Eye (tissue), 1 donor: ENCODE measurements around the gene PTPRG.
A peak's percentile ranks its signal among the peaks of the same experiment; 100 is the strongest.

Experiments used
- DNase-seq: peaks from one replicate; pipeline ENCODE4 v3.0.0-alpha.2; 2015

Gene PTPRG

DNA sequence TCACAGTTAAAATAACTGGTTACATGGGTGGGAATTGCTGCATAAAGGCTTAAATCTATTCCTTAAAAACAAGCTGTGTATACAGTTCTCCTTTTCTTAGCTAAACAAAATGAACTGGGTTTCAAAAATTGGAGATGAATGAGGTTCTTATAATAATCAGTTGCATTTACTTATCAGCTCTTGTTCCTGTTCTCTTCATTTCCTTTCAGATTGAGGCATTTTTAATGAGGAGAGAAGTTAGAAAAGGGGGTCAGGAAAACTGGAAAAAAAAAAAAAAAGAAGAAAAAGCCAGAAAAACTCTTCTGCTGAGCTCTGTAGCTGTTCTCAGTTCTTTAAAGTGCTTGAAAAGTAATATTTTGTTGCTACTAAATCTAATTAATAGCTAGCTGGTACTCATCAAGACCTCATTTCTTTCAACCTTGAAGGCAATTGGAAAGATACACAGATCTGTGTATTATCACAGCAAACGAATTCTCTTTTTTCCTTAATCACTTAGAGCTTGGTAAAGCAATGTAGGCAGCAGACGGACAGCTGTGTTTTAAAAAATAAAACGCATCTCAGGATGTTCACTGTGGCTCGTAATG lies 32.2 kb downstream of the PTPRG start:
- peak; percentile 30 for DNase-seq

DNA sequence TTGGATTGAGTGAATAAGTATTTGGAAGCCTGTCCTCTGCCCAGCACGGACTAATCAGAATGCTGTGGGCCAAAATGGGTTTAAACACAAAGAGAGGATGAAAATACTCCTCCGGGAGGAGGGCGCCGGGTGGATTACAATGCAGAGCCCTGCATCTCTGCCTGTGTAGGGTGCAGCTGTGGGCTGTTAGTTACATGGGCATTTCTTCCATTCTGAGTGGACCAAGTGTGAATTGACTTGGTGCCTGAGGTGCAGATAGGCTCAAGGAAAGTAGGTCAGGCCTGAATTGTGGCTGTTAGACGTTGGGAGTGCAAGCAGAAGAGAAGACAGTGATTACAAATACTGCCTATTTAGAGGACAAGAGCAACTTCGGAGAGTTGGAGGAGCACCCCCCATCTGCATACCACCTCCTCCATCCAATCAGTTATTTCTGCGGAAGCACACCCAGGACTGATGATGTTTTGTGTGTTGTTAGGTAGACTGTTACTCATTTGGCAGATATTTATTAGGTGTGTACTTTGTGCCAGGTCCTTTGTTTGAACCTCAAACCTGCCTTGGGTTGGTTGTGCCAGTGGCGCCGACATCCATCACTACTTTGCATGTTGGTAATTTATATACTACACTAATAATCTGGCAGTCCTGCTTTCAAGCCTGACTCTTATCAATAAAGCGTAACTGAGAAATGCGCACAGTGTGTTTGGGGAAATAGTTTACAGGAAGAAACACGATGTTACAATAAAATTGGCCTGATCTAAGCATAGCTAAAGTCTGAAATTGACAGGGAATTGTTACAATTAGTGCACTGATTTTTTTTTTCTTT lies 33.0 kb downstream of the PTPRG start:
- peak; percentile 60 for DNase-seq

DNA sequence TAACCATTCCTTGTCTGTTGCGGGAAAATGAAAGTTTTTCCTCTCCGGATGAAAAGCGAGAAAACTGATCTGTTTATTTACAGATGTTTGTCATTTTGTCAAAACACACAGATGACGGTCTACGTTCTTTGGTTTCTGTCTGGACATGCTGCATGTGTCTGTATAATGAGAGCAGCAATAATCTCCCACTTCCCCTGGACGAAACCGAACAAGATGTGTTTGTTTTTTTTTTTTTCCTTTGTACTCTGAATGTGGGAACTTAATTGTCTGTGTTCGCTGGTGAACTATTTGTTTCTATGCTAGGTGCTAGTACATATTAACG lies 33.6 kb downstream of the PTPRG start:
- DNase-seq = peak; percentile 37

DNA sequence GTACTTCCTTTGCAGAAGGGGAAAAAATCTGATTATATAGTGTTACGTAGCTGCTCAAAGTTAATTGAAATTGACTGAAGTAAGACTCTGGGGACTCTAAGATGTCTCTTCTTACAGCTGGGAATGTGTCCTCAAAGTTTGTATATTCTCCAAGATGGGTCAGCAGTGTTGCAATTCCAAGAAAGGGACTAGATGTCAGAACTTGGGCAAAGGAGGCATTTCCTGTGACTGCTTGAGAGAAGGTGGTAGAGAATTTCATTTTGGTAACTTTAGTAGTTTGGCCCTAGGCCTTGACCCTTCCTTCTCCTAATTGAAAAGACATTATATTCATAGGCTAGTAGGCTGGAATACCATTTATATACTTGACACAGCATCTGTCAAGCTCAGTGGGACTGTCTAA lies 33.9 kb downstream of the PTPRG start:
- DNase-seq = no peak

DNA sequence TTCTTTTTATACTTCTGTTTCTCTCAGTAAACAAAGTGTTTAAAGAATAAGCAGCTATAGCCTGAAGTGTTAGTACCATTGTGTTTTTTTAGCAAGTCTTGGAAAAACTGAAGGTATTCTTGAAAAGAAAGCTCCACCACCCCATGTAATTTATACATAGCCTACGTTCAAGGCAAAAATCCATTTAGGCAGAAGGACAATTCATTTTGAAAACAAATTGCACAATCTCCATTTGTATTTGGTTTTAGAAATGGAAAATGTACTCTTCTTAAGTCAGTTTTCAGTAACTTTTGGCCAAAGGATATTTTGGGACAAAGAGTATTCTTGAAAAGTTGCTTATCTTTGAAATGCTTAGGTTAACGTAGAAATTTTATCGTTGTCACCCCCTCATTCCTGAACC lies 34.5 kb downstream of the PTPRG start:
- DNase-seq = no peak

DNA sequence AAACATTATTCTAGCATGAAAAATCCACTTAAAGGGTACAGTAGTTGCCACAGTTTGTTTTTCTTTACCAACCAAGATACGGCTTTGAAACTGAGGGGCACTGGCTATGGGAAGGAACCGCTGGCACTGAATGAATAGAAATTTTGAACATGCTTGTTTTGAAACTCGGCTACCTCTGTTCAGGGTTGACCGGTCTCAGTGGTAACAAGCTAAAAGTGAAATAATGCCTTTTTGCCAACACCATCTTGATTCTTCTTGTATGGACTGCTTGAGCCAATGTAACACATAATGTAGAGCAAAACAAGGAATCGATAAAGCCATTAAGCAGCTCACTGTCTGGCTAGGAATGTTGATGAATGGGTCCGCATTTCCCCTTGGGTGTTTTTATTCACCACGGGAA lies 36.5 kb downstream of the PTPRG start:
- DNase-seq = no peak

DNA sequence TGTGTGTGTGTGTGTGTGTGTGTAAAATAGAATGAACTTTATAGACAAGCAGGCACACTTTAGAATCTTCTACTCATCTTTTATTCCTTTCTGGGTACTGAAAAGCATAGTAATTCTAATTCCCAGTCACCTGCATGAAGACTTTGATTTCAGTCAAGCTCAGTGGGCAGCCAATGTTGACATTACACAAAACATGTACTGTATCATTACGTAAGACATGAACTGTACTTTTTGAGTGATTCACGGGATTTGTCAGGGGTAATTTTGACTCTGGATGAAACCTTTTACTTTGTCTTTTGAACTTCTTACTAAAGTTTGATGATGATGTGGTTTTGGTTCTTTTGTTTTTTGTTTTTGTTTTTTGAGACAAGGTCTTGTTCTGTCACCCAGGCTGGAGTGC lies 38.8 kb downstream of the PTPRG start:
- no peak for DNase-seq

DNA sequence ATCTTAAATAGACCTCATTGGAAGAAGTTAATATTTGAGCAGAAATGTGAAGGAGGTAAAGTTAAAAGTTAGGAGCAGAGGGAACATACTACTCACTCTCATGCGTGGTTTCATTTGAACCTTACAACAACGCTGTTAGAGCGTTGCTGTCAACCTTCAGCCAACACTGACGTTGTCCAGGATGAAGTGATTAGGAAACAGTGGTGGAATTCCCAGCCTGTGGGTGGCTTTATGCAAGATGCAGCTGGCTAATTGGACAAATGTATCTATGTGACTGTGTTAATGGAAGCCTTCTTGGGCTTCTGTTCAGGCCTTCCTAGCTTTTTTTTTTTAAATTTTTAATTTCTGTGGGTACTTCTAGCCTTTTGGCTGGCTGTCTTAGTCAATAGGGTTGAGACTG lies 40.5 kb downstream of the PTPRG start:
- DNase-seq = no peak

DNA sequence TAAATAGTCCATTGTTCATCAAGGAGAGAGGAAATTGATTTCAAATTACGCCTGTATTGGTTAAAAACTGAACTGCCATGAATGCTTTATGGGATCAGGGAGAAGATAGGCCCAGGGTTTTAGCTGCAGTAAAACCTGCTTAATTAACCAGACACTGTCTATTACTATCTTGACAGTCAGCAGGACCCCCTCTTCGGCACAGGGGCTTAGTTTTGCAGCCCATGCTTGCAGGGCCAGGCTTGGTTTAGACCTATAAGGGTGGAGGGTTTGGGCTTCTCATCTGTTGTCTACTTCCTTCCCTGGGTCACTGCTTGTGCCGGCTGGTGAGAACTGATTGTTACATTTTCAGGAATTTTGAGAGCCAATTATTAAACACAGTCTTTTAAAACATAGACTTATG lies 41.1 kb downstream of the PTPRG start:
- no peak for DNase-seq

DNA sequence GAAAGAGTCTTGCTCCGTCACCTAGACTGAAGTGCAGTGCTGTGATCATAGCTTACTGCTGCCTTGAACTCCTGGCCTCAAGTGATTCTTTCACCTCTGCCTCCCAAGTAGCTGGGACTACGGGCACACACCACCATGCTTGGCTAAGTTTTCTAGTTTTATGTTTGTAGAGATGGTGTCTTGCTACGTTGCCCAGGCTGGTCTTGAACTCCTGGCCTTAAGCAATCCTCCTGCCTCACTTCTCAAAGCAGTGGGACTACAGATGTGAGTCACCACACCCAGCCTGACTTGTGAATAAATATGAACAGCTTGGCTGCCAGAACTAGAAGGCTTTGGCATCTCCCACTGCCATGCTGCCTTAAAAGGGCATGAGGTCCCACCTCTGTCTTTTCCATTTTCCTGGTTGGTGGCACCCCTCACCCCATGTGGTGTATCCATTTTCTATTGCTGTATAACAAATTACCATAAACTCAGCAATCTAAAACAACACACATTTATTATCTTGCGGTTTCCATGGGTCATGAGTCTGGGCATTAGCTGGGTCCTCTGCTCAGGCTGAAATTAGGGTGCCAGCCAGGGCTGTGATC lies 44.3 kb downstream of the PTPRG start:
- DNase-seq = no peak

DNA sequence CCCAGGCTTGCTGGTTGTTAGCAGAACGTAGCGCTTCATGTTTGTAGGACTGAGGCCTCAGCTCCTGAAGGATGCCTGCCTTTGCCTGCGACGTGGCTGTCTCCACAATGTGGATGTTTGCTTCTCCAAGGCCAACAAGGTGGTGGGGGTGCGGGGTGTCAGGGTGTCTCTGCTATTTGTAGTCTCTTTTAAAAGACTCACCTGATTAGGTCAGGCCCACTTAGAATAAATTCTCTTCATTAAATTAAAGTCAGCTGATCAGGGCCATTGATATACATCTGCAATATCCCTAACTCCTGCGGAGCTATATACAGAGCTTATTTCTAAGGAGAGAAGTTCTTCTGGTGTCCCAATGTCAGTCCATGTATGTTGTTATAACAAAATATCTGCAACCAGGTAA lies 44.8 kb downstream of the PTPRG start:
- no peak for DNase-seq

DNA sequence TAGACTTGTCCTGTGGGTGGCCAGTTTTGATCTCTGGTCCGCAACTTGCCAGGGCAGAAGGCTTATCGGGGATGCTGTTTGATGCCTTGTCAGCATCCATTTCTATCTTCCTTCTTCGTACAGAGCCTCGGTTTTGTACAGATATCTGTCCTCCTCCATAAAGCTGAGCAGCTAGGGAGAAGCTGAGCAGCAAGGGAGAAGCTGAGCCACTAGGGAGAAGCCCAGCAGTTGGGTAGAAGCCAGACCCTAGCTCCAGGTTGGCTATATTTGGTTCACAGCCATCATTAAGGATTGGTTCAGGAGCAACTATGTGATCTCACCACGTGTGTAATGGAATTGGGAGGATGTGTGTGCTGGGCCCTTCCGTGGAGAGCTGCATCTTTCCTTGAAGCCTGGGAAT lies 46.7 kb downstream of the PTPRG start:
- no peak for DNase-seq

DNA sequence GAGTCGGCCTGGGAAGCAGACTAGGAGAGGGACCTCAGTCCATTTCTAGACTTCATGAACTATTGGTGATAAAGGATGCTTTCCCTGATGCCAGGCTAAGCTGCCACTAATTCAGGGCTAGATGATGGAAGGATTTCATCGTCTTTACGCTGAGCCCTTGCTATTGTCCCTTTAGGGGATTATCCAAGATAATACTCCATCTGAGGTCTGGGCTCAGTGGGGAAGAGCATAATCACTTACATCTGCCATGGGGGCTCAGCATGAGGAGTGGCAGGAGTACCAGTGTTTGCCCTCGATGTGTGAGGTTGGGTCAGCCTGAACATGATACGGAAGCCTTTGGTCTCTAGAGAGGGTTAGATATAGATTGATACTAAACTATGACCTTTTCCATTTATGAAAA lies 47.3 kb downstream of the PTPRG start:
- DNase-seq = no peak

DNA sequence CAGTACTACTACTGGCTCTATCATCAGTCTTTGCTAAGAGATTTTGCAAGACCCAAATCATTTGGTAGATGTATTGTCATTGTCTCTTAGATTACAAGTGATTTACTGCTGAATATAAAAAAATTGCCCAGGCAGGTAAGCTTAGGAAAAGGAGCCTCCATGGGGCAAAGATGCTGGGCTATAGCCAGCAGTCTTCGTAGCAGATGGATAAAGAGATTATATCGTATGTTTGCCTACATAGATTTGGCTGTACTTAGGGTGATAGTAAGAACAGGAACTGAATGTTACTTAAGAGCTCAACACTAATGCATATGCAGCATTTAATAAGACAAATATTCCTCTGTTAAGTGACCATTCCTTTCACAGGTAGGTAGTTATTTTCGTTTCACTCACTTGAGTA lies 48.9 kb downstream of the PTPRG start:
- no peak for DNase-seq

DNA sequence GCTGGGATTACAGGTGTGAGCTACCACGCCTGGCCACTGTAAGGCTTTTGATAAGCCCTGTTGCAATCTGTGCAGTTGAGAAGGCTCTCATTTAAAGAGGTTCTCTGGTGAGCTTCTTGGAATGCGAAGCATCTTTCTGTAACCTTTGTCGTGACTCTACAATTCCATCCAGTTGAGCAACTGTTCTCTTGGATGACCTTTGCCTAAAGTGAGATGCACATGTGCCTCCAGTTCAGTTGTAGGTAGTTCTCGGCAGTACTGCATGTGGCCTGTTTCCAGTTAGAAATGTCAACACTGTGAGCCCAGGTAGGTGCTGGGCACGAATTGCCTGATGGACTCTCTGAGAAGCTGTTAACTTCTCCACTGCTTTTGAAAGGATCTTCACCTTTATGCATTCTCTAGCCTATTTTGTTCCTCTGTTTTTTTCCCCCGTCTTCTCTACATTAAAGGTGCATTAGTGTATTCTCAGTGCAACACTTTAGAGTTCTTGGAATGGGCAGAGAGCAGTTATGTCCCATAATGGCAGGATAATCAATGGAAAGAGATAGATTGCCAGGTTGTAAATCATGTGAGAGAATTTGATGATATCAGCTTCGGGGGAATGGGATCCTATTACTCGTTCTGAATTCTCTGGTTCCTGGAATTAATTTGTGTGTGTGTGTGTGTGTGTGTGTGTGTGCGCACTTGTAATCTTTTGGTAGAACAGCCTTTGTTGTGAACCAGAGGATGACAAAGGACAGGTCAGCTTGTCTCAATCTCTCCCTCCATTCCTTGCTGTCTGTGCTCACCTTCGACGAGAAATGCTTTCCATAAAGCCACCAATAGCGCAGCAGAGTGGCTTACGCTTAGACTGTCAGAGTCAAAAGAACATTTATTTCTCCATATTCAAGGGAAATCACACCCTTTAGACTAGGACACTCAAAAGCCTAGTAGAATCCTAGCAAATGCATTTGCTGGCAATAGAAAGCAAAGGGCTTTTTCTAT lies 51.1 kb downstream of the PTPRG start:
- DNase-seq = no peak

DNA sequence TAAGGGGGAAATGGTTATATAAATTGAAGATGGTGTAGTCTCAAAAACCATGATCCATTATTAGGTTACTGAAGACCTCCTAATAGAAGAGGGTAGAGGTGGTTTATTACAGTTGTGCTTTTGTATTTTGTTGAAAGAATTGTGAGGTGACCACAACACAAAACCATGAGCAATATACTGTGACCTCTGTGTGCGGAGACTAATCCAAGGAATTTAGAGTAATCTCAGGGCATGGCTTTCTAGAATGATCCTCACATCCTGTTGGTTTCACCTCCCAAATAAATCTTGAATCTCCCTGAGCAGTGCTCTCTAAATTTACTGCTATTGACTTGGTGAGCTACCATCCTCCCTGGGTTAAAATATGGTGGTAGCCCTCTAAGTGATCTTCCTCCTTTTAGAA lies 52.3 kb downstream of the PTPRG start:
- no peak for DNase-seq

DNA sequence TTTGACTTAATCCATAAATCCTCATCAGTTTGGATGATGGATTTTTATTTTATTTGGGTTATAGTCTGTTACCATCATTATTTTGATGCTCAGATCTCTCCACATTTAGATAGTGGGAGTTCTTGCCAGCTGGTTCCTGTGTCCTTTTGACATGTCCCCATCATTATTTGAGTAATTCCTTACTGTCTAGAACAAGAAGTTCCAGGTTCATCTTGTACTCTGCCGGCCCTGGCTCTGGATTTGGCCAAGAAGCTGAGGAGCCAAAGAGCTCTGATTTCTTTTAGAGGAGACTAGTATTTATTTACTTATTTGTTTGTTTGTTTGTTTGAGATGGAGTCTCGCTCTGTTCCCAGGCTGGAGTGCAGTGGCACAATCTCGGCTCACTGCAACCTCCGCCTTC lies 54.3 kb downstream of the PTPRG start:
- DNase-seq = no peak

DNA sequence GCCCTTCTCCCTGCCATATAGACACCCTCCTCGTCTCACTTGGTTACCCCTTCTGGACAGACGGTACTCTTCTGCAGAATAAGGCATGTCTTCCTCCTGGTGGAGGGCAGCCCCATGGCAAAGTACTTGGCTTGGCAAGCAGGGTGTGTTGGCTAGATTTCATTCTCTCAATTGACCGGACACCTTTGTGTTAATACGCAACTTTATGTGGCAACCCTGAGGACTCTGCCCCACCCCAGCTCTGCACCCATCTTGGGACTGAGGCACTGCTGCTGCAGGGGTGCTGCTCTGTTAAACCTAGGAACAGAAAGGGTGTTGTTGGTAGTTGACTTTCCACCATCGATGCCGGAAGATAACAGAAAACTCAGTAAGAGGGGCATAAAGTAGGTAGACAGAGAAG lies 55.2 kb downstream of the PTPRG start:
- DNase-seq = no peak

DNA sequence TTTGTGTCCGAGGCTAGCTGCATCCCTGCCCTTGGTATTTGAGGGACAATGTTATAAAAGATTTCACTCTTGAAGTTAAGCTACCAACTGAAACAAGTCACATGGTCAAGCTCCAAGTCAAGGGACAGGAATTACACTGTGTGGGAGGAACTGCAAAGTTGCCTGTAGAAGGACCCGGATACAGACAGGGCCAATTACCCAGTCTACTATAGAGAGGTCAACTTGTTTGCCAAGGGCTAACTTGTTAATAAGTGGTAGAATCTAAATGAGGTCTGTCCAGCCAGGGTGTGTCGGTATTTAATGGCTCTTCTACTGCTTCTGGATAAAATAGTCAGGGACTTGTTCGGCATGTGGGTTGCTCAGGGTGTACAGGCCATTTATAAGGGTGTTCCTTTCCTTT lies 55.7 kb downstream of the PTPRG start:
- DNase-seq = no peak

DNA sequence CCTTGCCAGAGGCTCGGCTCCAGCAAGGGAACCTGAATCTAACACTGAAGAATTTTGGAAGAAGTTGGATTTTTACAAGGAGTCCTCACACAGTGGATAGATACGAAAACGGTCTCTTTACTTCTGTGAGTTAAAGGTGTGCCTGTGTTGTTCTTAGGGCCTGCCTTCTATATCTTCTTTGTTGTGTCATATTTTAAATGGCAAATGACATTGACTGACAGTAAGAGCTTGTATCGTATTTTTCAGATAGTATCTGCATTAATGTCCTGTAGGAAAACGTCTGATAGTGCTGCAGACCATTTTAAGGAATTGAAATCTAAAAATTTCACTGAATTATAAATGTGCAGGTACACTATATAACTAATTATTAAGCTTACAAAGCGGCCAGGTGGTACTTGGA lies 56.3 kb downstream of the PTPRG start:
- DNase-seq = no peak

DNA sequence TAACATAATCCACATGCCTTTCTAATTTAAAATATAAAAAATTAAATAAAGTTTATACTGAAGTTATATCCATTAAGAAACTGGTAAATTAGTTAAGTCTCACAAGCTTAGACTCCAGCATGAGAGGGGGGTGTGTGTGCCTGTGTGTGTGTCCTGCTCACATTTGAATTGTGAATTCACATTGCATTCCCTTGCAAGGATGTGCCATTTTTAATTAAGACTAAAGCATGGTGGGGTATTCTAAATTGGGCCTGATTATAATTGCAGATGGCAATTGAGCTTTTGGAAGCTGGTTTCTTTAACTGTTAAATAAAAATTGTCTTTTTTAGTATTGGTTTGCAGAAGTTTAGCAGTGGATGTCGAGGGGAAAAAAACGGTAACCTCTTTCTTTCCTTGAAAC lies 56.9 kb downstream of the PTPRG start:
- DNase-seq = no peak

DNA sequence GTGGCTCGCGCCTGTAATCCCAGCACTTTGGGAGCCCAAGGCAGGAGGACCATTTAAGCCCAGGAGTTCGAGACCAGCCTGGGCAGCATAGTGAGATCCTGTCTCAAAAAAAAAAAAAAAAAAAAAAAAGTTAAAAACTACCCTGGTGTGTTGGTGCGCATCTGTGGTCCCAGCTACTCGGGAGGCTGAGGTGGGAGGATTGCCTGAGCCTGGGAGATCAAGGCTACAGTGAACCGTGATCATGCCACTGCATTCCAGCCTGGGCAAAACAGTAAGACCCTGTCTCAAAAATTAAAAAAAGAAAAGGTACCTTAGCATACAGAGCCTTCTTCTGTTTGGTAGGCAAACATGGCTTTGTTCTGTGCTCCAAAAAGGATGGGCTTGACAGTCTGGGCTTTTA lies 57.5 kb downstream of the PTPRG start:
- DNase-seq = no peak

DNA sequence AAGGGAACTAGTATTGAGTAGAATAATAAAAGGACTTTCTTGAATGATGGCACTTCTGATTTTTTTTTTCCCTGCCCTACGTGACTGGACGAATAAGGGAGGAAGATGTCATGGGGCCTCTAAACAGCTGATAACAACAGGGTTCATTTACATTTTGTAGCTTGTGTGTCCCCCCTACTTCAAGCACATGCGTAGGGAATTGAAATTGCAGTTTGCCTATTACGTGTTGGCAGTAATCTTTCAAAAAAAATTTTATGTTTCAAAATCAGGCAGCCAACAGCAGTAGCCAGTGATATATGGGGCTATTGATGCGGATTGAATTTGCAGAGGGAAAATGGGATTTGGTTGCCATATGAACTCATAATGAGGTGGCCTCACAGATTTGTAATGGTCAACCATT lies 58.7 kb downstream of the PTPRG start:
- no peak for DNase-seq

DNA sequence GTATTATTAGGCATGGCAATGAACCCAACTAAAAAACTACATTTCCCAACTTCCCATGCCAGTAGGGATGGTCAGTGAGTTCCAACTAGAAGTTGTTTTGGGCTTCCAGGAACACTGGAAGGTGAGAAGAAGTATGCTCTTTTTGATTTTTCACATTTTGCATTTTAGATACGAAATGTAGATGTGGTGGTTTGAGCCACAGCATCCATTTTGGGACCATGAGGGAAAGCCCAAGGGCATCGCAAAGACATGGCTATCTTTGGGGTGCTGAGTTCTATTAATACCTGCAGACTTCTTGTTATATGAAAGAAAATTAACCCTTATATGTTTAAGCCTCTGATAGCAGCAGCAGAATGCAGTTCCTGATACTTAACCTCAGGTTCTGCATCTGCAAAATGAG lies 62.9 kb downstream of the PTPRG start:
- DNase-seq = no peak
